WTC11 (cell line): ENCODE data around the gene ANKRD23. TPM values are rescaled to one million over a fixed set of nuclear protein-coding genes. Genes with fewer than 3 reads are reported as not detected.
"Not testable (repeated sequence)": the region's sequence is repeated elsewhere in the genome, so short reads cannot be mapped to it uniquely, and the experiment has no call there.

Source experiments
- ATAC-seq: fragments of 200-7000 bp; cut with Tn5 transposase; 2 replicates; pipeline ENCODE4 v1.10.0; 2021; ENCODE audit warnings: mild to moderate bottlenecking, moderate library complexity
- CTCF ChIA-PET: fragments of 300-600 bp; sonication (Branson Sonifier 250); formaldehyde crosslinking; loops from one replicate; lab custom pipeline; 2021; ENCODE audit warnings: antibody characterized with exemption; lab: Charles Lee
- POLR2A ChIA-PET: fragments of 350-600 bp; sonication (Branson Sonifier 250); formaldehyde crosslinking; loops from one replicate; lab custom pipeline; 2021; ENCODE audit warnings: antibody characterized with exemption; lab: Charles Lee
- DNase-seq: peaks from one replicate; pipeline ENCODE4 v3.0.0; 2021; ENCODE audit warnings: low spot score
- H3K27ac Mint-ChIP-seq: 2 replicates; pipeline ENCODE4 v1.8.0; 2021; ENCODE audit warnings: mixed read lengths
- H3K27me3 Mint-ChIP-seq: 2 replicates; pipeline ENCODE4 v1.8.0; 2021; ENCODE audit warnings: low read depth, mild to moderate bottlenecking, moderate library complexity, mixed read lengths
- H3K36me3 Mint-ChIP-seq: 2 replicates; pipeline ENCODE4 v1.8.0; 2021; ENCODE audit warnings: mixed read lengths
- H3K4me1 Mint-ChIP-seq: 2 replicates; pipeline ENCODE4 v1.8.0; 2022; ENCODE audit warnings: mixed read lengths
- H3K4me3 Mint-ChIP-seq: 2 replicates; pipeline ENCODE4 v1.8.0; 2021; ENCODE audit warnings: mild to moderate bottlenecking, moderate library complexity, mixed read lengths
- H3K9me3 Mint-ChIP-seq: 2 replicates; pipeline ENCODE4 v1.8.0; 2021; ENCODE audit warnings: mixed read lengths
- CBFB ChIP-seq: sonication (generic); formaldehyde crosslinking; IDR thresholded peaks from 2 replicates; pipeline ENCODE4 v1.8.1; 2022; ENCODE audit warnings: mild to moderate bottlenecking, low read depth, missing genetic modification reagents
- CREM ChIP-seq: sonication (generic); formaldehyde crosslinking; IDR thresholded peaks from 2 replicates; pipeline ENCODE4 v1.8.1; 2022; ENCODE audit warnings: mild to moderate bottlenecking, missing genetic modification reagents, moderate library complexity
- ESRRA ChIP-seq: sonication (generic); formaldehyde crosslinking; IDR thresholded peaks from 2 replicates; pipeline ENCODE4 v1.8.1; 2022; ENCODE audit warnings: mild to moderate bottlenecking, missing genetic modification reagents, borderline replicate concordance
- FOXJ3 ChIP-seq: sonication (generic); formaldehyde crosslinking; IDR thresholded peaks from 2 replicates; pipeline ENCODE4 v1.9.0; 2021; ENCODE audit warnings: missing genetic modification reagents, mild to moderate bottlenecking, borderline replicate concordance
- GRHL2 ChIP-seq: fragments of 250-450 bp; sonication (Bioruptor Pico); IDR thresholded peaks from 2 replicates; pipeline ENCODE4 v1.8.0; 2022; ENCODE audit warnings: mild to moderate bottlenecking, moderate library complexity; ENCODE audit not compliant: insufficient replicate concordance, severe bottlenecking
- HMGA2 ChIP-seq: fragments of 250-450 bp; sonication (Bioruptor Pico); IDR thresholded peaks from 2 replicates; pipeline ENCODE4 v1.4.0; 2021; ENCODE audit warnings: mild to moderate bottlenecking, moderate library complexity
- NFYB ChIP-seq: sonication (generic); formaldehyde crosslinking; conservative IDR thresholded peaks from 2 replicates; pipeline ENCODE4 v1.8.0; 2022; ENCODE audit warnings: low read depth, missing genetic modification reagents
- NR1H2 ChIP-seq: sonication (generic); formaldehyde crosslinking; IDR thresholded peaks from 2 replicates; pipeline ENCODE4 v1.9.0; 2021; ENCODE audit warnings: mild to moderate bottlenecking, moderate library complexity, missing genetic modification reagents
- OVOL2 ChIP-seq: fragments of 250-450 bp; sonication (Bioruptor Pico); IDR thresholded peaks from 2 replicates; pipeline ENCODE4 v1.9.0; 2021; ENCODE audit warnings: mild to moderate bottlenecking, borderline replicate concordance
- SOX15 ChIP-seq: fragments of 250-450 bp; sonication (Bioruptor Pico); IDR thresholded peaks from 2 replicates; pipeline ENCODE4 v1.9.0; 2021; ENCODE audit warnings: mild to moderate bottlenecking
- TEAD4 ChIP-seq: sonication (generic); formaldehyde crosslinking; IDR thresholded peaks from 2 replicates; pipeline ENCODE4 v1.8.0; 2022; ENCODE audit warnings: mild to moderate bottlenecking, missing genetic modification reagents
- ZNF317 ChIP-seq: sonication (generic); formaldehyde crosslinking; IDR thresholded peaks from 2 replicates; pipeline ENCODE4 v1.8.1; 2023; ENCODE audit warnings: low read depth, mild to moderate bottlenecking, moderate library complexity, missing genetic modification reagents, borderline replicate concordance
- ZNF423 ChIP-seq: fragments of 250-450 bp; sonication (Bioruptor Pico); IDR thresholded peaks from 2 replicates; pipeline ENCODE4 v2.1.2; 2022; ENCODE audit warnings: mild to moderate bottlenecking, moderate library complexity
- total RNA-seq: library from RNA; stranded (reverse); gene quantifications from 3 replicates; pipeline ENCODE4 v1.2.3, GENCODE V29; 2021
- TF ChIP-seq, protein P1 (sequence below): fragments of 200-600 bp; IDR thresholded peaks from 2 replicates; pipeline ENCODE4 v1.8.0; 2022; ENCODE audit warnings: antibody characterized with exemption
- TF ChIP-seq, protein P2 (sequence below): sonication (generic); formaldehyde crosslinking; IDR thresholded peaks from 2 replicates; pipeline ENCODE4 v1.8.1; 2023; ENCODE audit warnings: mild to moderate bottlenecking, missing genetic modification reagents
- TF ChIP-seq, protein P3 (sequence below): sonication (generic); formaldehyde crosslinking; IDR thresholded peaks from 2 replicates; pipeline ENCODE4 v1.8.0; 2022; ENCODE audit warnings: missing genetic modification reagents
- TF ChIP-seq, protein P4 (sequence below): sonication (generic); formaldehyde crosslinking; conservative IDR thresholded peaks from 2 replicates; pipeline ENCODE4 v1.8.1; 2022; ENCODE audit warnings: mild to moderate bottlenecking, missing genetic modification reagents
- TF ChIP-seq, protein P5 (sequence below): sonication (generic); formaldehyde crosslinking; IDR thresholded peaks from 2 replicates; pipeline ENCODE4 v1.8.0; 2022; ENCODE audit warnings: mild to moderate bottlenecking, missing genetic modification reagents

The ANKRD23 gene
- total RNA-seq, 1 experiment from 2014 or later, result 3.2 TPM

GRCh38 chr2:96806468-96807126 is 37.2 kb downstream of the ANKRD23 start:
- Mint-ChIP-seq H3K9me3 (peaks cover 6% of the 10 kb centered on the region), H3K27me3 (no peaks in the 10 kb centered on the region), H3K4me1 (no peaks in the 10 kb centered on the region), H3K27ac (no peak overlapping the region), H3K4me3 (no peak overlapping the region), H3K36me3 (peaks cover 9% of the 10 kb centered on the region)
- ChIA-PET CTCF (interaction anchor here (0.5 kb wide), 1 partner anchor 598 kb away, joined by 5 read pairs; no protein-coding TSS in a partner anchor), POLR2A (no interaction called here)
- no peak for ATAC-seq
- DNase-seq, result no peak
- TF ChIP-seq, protein P1, sequence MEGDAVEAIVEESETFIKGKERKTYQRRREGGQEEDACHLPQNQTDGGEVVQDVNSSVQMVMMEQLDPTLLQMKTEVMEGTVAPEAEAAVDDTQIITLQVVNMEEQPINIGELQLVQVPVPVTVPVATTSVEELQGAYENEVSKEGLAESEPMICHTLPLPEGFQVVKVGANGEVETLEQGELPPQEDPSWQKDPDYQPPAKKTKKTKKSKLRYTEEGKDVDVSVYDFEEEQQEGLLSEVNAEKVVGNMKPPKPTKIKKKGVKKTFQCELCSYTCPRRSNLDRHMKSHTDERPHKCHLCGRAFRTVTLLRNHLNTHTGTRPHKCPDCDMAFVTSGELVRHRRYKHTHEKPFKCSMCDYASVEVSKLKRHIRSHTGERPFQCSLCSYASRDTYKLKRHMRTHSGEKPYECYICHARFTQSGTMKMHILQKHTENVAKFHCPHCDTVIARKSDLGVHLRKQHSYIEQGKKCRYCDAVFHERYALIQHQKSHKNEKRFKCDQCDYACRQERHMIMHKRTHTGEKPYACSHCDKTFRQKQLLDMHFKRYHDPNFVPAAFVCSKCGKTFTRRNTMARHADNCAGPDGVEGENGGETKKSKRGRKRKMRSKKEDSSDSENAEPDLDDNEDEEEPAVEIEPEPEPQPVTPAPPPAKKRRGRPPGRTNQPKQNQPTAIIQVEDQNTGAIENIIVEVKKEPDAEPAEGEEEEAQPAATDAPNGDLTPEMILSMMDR, result no peak
- TF ChIP-seq OVOL2 (CRISPR knock-in tag) (no peak), CREM (CRISPR knock-in tag) (no peak), ZNF317 (CRISPR knock-in tag) (no peak), SOX15 (CRISPR knock-in tag) (no peak), ESRRA (CRISPR knock-in tag) (no peak), ZNF423 (CRISPR knock-in tag) (no peak), CBFB (CRISPR knock-in tag) (no peak), NR1H2 (CRISPR knock-in tag) (no peak), FOXJ3 (CRISPR knock-in tag) (no peak), HMGA2 (CRISPR knock-in tag) (no peak), GRHL2 (CRISPR knock-in tag) (no peak), TEAD4 (CRISPR knock-in tag) (no peak), NFYB (CRISPR knock-in tag) (no peak)
- TF ChIP-seq, protein P2, sequence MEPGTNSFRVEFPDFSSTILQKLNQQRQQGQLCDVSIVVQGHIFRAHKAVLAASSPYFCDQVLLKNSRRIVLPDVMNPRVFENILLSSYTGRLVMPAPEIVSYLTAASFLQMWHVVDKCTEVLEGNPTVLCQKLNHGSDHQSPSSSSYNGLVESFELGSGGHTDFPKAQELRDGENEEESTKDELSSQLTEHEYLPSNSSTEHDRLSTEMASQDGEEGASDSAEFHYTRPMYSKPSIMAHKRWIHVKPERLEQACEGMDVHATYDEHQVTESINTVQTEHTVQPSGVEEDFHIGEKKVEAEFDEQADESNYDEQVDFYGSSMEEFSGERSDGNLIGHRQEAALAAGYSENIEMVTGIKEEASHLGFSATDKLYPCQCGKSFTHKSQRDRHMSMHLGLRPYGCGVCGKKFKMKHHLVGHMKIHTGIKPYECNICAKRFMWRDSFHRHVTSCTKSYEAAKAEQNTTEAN, result no peak
- TF ChIP-seq, protein P3, sequence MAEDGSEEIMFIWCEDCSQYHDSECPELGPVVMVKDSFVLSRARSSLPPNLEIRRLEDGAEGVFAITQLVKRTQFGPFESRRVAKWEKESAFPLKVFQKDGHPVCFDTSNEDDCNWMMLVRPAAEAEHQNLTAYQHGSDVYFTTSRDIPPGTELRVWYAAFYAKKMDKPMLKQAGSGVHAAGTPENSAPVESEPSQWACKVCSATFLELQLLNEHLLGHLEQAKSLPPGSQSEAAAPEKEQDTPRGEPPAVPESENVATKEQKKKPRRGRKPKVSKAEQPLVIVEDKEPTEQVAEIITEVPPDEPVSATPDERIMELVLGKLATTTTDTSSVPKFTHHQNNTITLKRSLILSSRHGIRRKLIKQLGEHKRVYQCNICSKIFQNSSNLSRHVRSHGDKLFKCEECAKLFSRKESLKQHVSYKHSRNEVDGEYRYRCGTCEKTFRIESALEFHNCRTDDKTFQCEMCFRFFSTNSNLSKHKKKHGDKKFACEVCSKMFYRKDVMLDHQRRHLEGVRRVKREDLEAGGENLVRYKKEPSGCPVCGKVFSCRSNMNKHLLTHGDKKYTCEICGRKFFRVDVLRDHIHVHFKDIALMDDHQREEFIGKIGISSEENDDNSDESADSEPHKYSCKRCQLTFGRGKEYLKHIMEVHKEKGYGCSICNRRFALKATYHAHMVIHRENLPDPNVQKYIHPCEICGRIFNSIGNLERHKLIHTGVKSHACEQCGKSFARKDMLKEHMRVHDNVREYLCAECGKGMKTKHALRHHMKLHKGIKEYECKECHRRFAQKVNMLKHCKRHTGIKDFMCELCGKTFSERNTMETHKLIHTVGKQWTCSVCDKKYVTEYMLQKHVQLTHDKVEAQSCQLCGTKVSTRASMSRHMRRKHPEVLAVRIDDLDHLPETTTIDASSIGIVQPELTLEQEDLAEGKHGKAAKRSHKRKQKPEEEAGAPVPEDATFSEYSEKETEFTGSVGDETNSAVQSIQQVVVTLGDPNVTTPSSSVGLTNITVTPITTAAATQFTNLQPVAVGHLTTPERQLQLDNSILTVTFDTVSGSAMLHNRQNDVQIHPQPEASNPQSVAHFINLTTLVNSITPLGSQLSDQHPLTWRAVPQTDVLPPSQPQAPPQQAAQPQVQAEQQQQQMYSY, result no peak
- TF ChIP-seq, protein P4, sequence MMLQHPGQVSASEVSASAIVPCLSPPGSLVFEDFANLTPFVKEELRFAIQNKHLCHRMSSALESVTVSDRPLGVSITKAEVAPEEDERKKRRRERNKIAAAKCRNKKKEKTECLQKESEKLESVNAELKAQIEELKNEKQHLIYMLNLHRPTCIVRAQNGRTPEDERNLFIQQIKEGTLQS (CRISPR knock-in tag), result no peak
- TF ChIP-seq, protein P5, sequence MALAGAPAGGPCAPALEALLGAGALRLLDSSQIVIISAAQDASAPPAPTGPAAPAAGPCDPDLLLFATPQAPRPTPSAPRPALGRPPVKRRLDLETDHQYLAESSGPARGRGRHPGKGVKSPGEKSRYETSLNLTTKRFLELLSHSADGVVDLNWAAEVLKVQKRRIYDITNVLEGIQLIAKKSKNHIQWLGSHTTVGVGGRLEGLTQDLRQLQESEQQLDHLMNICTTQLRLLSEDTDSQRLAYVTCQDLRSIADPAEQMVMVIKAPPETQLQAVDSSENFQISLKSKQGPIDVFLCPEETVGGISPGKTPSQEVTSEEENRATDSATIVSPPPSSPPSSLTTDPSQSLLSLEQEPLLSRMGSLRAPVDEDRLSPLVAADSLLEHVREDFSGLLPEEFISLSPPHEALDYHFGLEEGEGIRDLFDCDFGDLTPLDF (CRISPR knock-in tag), result no peak

DNA sequence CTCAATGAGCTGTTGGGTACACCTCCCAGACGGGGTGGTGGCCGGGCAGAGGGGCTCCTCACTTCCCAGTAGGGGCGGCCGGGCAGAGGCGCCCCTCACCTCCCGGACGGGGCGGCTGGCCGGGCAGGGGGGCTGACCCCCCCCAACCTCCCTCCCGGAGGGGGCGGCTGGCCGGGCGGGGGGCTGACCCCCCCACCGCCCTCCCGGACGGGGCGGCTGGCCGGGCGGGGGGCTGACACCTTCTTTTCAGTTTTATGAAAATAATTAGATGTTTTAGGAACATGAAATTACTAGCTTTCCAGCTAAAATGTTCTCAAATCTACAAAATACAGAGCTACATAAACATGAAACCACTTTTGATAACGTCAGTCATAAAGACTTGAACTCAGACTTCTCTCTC is 37.9 kb downstream of the ANKRD23 start:
- H3K27ac Mint-ChIP-seq, H3K27me3 Mint-ChIP-seq, H3K4me3 Mint-ChIP-seq, ATAC-seq, H3K9me3 Mint-ChIP-seq, POLR2A ChIA-PET, H3K36me3 Mint-ChIP-seq, H3K4me1 Mint-ChIP-seq, DNase-seq: not testable (repeated sequence)
- CTCF ChIA-PET, result interaction anchor here (0.5 kb wide), 1 partner anchor 598 kb away, joined by 5 read pairs; no protein-coding TSS in a partner anchor
